SK-N-SH (cell line): ENCODE data around the gene STK32C. TPM values are rescaled to one million over a fixed set of nuclear protein-coding genes. Genes with fewer than 3 reads are reported as not detected.

ENCODE experiments used
- CTCF ChIA-PET: fragments of 300-600, 350-600 bp; formaldehyde crosslinking; extraction: SDS; loops from one replicate; lab custom pipeline; 2021; lab: Yijun Ruan, JAX
- POLR2A ChIA-PET: fragments of 350-600 bp; sonication (Branson Sonifier 250); formaldehyde crosslinking; extraction: SDS; loops from one replicate; lab custom pipeline; 2020; ENCODE audit warnings: antibody characterized with exemption, inconsistent platforms; lab: Yijun Ruan, JAX
- DNase-seq: peaks from one replicate; pipeline ENCODE4 v3.0.0; 2012
- H2AFZ ChIP-seq: fragments of 200-600 bp; sonication (generic); 2 replicates; pipeline ENCODE4 v1.8.1; 2016; ENCODE audit warnings: antibody characterized with exemption, mild to moderate bottlenecking, low read depth
- H3F3A ChIP-seq: fragments of 200-600 bp; sonication (generic); replicated peaks from 2 replicates; pipeline ENCODE3; 2016; ENCODE audit warnings: antibody characterized with exemption, mild to moderate bottlenecking; ENCODE audit not compliant: insufficient read depth
- H3K27ac ChIP-seq, 2 experiments: fragments of 200-500 bp in 1 of 2; fragments of 200-600 bp in 1 of 2; sonication (Bioruptor generic) in 1 of 2; sonication (generic), shearing (Covaris generic) in 1 of 2; 2 replicates each; pipeline versions ENCODE4 v1.5.1 to v1.6.1; 2014 to 2016; ENCODE audit warnings: low read depth in 2 of 2, inconsistent platforms in 1 of 2, low read length in 1 of 2, mild to moderate bottlenecking in 1 of 2, mixed read lengths in 1 of 2
- H3K27me3 ChIP-seq: fragments of 200-600 bp; sonication (generic), shearing (Covaris generic); 2 replicates; pipeline ENCODE4 v1.6.1; 2016; ENCODE audit warnings: mixed run types; ENCODE audit not compliant: insufficient read depth
- H3K36me3 ChIP-seq, 2 experiments: fragments of 200-500 bp in 1 of 2; fragments of 200-600 bp in 1 of 2; sonication (Bioruptor generic) in 1 of 2; sonication (generic) in 1 of 2; replicated peaks in 1 of 2; 2 replicates each; pipeline versions ENCODE3 to v1.5.1; 2014 to 2016; ENCODE audit warnings: low read length in 1 of 2, mild to moderate bottlenecking in 1 of 2; ENCODE audit not compliant: insufficient read depth in 2 of 2, control insufficient read depth in 1 of 2
- H3K4me1 ChIP-seq, 2 experiments: fragments of 200-500 bp in 1 of 2; fragments of 200-600 bp in 1 of 2; sonication (Bioruptor generic) in 1 of 2; sonication (generic), shearing (Covaris generic) in 1 of 2; 2 replicates each; pipeline versions ENCODE4 v1.5.1 to v1.6.1; 2014 to 2016; ENCODE audit warnings: low read depth in 1 of 2, low read length in 1 of 2, mixed run types in 1 of 2; ENCODE audit not compliant: insufficient read depth in 2 of 2, control insufficient read depth in 1 of 2
- H3K4me2 ChIP-seq: fragments of 200-600 bp; sonication (generic), shearing (Covaris generic); 2 replicates; pipeline ENCODE4 v1.6.1; 2017; ENCODE audit warnings: mixed run types
- H3K4me3 ChIP-seq, 2 experiments: fragments of 200-500 bp in 1 of 2; fragments of 200-600 bp in 1 of 2; sonication (Bioruptor generic) in 1 of 2; sonication (generic), shearing (Covaris generic) in 1 of 2; 2 replicates each; pipeline versions ENCODE4 v1.5.1 to v1.8.1; 2014 to 2016; ENCODE audit warnings: low read depth in 2 of 2, inconsistent platforms in 1 of 2, low read length in 1 of 2, mild to moderate bottlenecking in 1 of 2, mixed read lengths in 1 of 2, moderate library complexity in 1 of 2
- H3K79me2 ChIP-seq: fragments of 200-600 bp; sonication (generic); 2 replicates; pipeline ENCODE4 v1.8.1; 2017; ENCODE audit warnings: mild to moderate bottlenecking; ENCODE audit not compliant: insufficient read depth
- H3K9ac ChIP-seq: fragments of 200-600 bp; sonication (generic); 2 replicates; pipeline ENCODE4 v1.6.1; 2017; ENCODE audit warnings: mixed run types
- H3K9me2 ChIP-seq: fragments of 200-600 bp; sonication (generic); 2 replicates; pipeline ENCODE4 v1.6.1; 2017; ENCODE audit warnings: mixed run types
- H3K9me3 ChIP-seq: fragments of 200-600 bp; sonication (generic); 2 replicates; pipeline ENCODE4 v1.6.1; 2017; ENCODE audit warnings: mixed run types, mild to moderate bottlenecking, moderate library complexity
- H4K20me1 ChIP-seq: fragments of 200-600 bp; sonication (generic); 2 replicates; pipeline ENCODE4 v1.6.1; 2017; ENCODE audit warnings: mild to moderate bottlenecking, mixed run types; ENCODE audit not compliant: insufficient read depth
- CHD2 ChIP-seq: fragments of 150-350 bp; IDR thresholded peaks from 2 replicates; pipeline ENCODE4 v1.6.1; 2018; ENCODE audit warnings: low read length; ENCODE audit not compliant: partially characterized antibody
- CTCF ChIP-seq: fragments of 200-600 bp; sonication (generic); IDR thresholded peaks from 2 replicates; pipeline ENCODE4 v1.6.1; 2017; ENCODE audit warnings: antibody characterized with exemption, mild to moderate bottlenecking, moderate library complexity
- EZH2phosphoT487 ChIP-seq: fragments of 200-600 bp; sonication (generic); IDR thresholded peaks from 2 replicates; pipeline ENCODE4 v1.6.1; 2017; ENCODE audit warnings: low read depth, mixed run types, mild to moderate bottlenecking, antibody characterized with exemption, moderate library complexity, borderline replicate concordance
- FOXM1 ChIP-seq: IDR thresholded peaks from 2 replicates; pipeline ENCODE4 v1.4.0; 2012; ENCODE audit warnings: low read depth, mild to moderate bottlenecking
- GATA2 ChIP-seq: sonication (generic); formaldehyde crosslinking; IDR thresholded peaks from 2 replicates; pipeline ENCODE4 v1.5.0; 2020; ENCODE audit warnings: mild to moderate bottlenecking, missing genetic modification reagents
- MXI1 ChIP-seq: IDR thresholded peaks from 2 replicates; pipeline ENCODE4 v1.6.1; 2012; ENCODE audit warnings: mild to moderate bottlenecking, low read depth, low read length, improper control_type of control experiment
- REST ChIP-seq: IDR thresholded peaks from 2 replicates; pipeline ENCODE4 v1.6.1; 2012; ENCODE audit warnings: mild to moderate bottlenecking, low read depth, low read length, moderate library complexity
- SMC3 ChIP-seq: IDR thresholded peaks from 2 replicates; pipeline ENCODE4 v1.6.1; 2012; ENCODE audit warnings: low read depth, low read length, improper control_type of control experiment
- TAF1 ChIP-seq: IDR thresholded peaks from 2 replicates; pipeline ENCODE4 v1.6.1; 2012; ENCODE audit warnings: low read depth, mild to moderate bottlenecking, low read length, moderate library complexity, borderline replicate concordance
- TEAD4 ChIP-seq: IDR thresholded peaks from 2 replicates; pipeline ENCODE4 v1.4.0; 2012; ENCODE audit warnings: mild to moderate bottlenecking, borderline replicate concordance; ENCODE audit not compliant: insufficient read depth
- USF1 ChIP-seq: IDR thresholded peaks from 2 replicates; pipeline ENCODE4 v1.4.0; 2012; ENCODE audit warnings: low read depth, borderline replicate concordance
- YY1 ChIP-seq: IDR thresholded peaks from 2 replicates; pipeline ENCODE4 v1.4.0; 2012; ENCODE audit warnings: low read depth, mild to moderate bottlenecking
- WGBS: methylation state at CpG from one replicate; pipeline ENCODE4 v1.1.6; 2017; ENCODE audit warnings: low lambda C conversion rate; 5-methylcytosine and 5-hydroxymethylcytosine counted together
- polyA plus RNA-seq, 3 experiments: library from polyadenylated mRNA; depleted of rRNA; stranded (reverse); fragments of >200 nt; gene quantifications; 2 replicates each; pipeline ENCODE4 v1.2.3, GENCODE V29; 2012

Gene STK32C
- polyA plus RNA-seq, 1 of the 3 experiments (the other 2 are of a cell fraction) = 27.8 TPM

GRCh38 chr10:132183046-132183445 lies 124.7 kb downstream of the STK32C start (continued):
- no peak for TF ChIP-seq TAF1
- TF ChIP-seq GATA2 (CRISPR knock-in tag) = no peak
- TF ChIP-seq SMC3 = no peak
- no peak for TF ChIP-seq EZH2phosphoT487
- no peak for TF ChIP-seq CHD2
- no peak for TF ChIP-seq REST
- no peak for TF ChIP-seq YY1
- TF ChIP-seq MXI1 = no peak
- no peak for TF ChIP-seq FOXM1

- Histone ChIP-seq H4K20me1 (peaks cover under 1% of the 10 kb centered on the region; the same call in 1 of the 2 replicates), H2AFZ (no peak overlapping the region), H3K27ac (no peak overlapping the region), H3K4me1 (no peaks in the 10 kb centered on the region; a peak in 1 of 4 replicates), H3K79me2 (peaks cover 2% of the 10 kb centered on the region; the same call in 1 of the 2 replicates), H3F3A (no peaks in the 10 kb centered on the region), H3K9me2 (no peaks in the 10 kb centered on the region), H3K4me2 (no peak overlapping the region), H3K9me3 (no peaks in the 10 kb centered on the region), H3K27me3 (no peaks in the 10 kb centered on the region), H3K36me3 (no peaks in the 10 kb centered on the region), H3K4me3 (no peak overlapping the region), H3K9ac (no peak overlapping the region)
- ChIA-PET CTCF (interaction anchor here (1.0 kb wide), 1 partner anchor 13 kb away, joined by 3 read pairs; no protein-coding TSS in a partner anchor), POLR2A (no interaction called here)
- TF ChIP-seq TEAD4 = no peak
- TF ChIP-seq USF1 = no peak
- TF ChIP-seq CTCF = no peak
- DNase-seq = no peak
- 54% methylated on average over 5 of the region's 7 CpGs for WGBS
Measured at GRCh38 chr10:132182591-132182990, 125.2 kb downstream of the STK32C start.
